CD4-positive, alpha-beta T cell treated with Interleukin-17A for 1 hour (primary cell): ENCODE measurements around the gene CHSY1.

Experiments used
- DNase-seq: peaks from one replicate; pipeline ENCODE4 v3.0.0-alpha.2; 2020

Gene CHSY1

GRCh38 chr15:101187820-101188636, 63.8 kb downstream of the CHSY1 start:
- DNase-seq: no peak

DNA sequence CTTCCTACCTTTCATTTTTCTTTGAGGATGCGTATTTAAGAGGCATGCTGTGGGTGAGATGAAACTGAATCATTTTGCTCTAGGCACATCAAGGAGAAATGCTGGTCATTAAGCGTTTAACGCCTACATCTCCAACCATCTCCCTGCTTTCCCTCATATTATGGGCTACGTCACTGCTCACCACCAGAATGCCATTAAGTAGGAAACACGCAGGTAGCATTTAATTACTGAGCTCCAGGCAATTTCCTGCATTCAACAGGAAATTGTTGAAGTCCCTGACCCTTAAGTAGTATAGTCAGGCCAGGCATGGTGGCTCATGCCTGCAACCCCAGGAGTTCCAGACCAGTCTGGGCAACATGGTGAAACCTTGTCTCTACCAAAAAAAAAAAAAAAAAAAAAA, 66.1 kb downstream of the CHSY1 start:
- no peak for DNase-seq

DNA sequence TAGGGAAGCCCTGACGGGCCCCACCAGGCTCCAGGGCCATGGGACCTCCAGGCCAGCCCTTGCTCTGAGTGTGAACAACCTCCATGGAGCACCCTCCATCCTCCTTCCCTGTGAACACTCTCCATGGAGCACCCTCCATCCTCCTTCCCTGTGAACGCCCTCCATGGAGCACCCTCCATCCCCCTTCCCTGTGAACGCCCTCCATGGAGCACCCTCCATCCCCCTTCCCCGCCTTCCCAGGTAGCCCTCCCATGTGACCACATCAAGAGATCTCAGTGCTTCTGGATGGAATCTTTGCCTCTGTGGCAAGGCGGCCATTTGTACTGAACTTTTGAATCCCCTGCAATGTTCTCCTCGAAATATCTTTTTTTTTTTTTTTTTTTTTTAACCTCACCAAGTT, 66.5 kb downstream of the CHSY1 start:
- DNase-seq: no peak

GRCh38 chr15:101184830-101185229, 67.0 kb downstream of the CHSY1 start:
- no peak for DNase-seq

- DNase-seq: no peak
Measured at GRCh38 chr15:101183931-101184305, 67.9 kb downstream of the CHSY1 start.

DNA sequence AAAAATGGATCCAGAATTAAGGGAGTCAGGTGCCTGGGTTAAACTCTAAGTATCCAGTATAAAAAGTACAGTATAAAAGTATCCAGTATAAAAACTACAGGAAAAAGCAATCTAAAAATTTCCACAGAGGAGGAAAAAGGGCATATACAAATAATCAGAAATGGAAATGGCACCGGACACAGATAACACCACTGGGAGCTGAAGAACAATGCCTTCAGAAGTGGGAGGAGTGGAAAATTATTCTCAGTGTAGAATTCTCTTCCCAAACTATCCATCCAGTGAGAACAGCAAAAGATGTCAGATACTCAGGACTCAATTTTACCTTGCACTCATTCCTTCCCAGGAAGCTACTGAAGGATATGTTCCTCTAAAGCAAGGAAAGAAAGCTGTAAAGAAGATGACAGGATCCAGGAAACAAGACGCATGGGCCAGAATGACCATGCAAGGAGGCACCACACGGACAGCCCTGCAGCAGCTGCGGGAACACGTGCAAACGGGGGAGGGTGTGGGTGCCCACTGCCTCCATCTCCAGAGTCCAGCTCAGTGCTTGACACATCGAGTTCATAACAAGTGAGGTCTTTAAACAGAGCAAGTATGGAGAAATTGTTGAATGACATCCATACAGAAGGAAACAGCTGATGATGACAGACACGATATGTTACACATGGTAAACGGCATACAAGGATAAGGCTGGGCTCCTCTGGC, 68.5 kb downstream of the CHSY1 start:
- no peak for DNase-seq

DNA sequence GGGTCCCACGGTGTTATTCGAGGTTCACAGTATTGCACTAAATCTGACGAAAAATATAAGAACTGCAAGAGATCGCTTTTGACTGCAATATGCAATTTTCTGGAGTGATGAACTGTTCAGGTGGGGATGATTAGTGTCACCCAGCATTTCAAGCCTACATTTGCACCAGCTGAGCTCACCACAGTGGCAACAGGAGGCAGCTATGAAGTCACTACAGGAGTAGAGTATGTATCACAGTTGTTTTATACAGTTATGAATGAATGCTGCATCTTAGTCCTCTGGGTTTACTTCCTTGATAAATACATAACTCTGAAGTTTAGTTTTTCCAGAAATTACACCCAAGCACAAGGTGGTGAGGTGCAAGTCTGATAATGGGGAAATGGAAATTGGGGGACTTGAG, 69.6 kb downstream of the CHSY1 start:
- DNase-seq: no peak

- no peak for DNase-seq
Measured at GRCh38 chr15:101181349-101181748, 70.5 kb downstream of the CHSY1 start.

DNA sequence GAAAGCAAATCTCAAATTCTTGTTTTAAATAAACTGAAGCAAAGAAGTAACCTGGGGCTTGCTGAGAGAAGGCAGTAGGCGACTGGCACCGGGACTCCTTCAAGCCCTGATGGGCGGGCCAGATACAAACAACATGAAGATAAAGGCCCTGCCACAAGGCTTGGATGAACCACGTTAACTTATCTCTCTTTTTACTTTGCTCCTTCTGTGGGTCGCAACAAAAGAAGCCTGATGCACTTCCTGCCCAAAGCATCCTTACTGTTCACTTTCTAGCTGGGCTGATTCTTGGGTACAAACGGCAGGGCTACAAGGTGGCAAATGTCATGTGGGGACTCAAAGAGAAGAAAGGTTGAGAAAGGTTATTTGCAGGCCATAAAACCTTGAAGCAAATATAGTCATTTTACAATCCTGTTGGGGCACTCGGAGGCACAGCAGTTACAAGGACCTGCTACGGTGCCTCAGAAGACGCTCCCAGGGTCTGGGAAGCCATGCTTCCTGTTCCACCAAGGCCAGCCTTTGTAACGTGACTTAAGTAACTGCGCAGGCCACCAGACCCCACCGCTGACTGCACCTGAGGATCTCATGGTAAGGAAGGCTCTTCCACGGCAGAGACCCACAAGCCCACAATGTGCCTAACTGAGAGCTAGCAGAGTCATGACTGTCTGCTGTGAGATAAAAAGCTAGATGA, 71.1 kb downstream of the CHSY1 start:
- no peak for DNase-seq

GRCh38 chr15:101179341-101180153, 72.3 kb downstream of the CHSY1 start:
- DNase-seq: no peak

GRCh38 chr15:101178931-101179330, 72.9 kb downstream of the CHSY1 start:
- no peak for DNase-seq

DNA sequence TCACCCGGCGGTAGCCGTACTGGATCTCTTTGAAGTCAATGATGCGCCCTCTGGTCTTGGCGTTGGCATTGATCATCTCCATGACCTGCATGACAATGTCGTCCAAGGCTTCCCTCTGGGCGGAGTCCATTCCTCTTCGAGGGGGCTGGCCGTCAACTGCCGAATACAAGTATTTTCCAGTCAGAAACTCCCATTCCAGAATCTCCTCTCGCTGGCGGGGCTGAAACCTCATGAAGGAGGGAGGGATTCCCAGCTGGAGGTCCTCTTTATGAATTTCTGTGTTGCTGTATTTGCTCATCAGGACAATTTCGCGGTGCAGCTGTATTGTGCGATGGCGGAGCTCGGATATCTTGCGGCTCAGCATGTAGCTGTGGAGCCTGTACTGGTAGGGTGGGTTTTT, 73.4 kb downstream of the CHSY1 start:
- no peak for DNase-seq

DNA sequence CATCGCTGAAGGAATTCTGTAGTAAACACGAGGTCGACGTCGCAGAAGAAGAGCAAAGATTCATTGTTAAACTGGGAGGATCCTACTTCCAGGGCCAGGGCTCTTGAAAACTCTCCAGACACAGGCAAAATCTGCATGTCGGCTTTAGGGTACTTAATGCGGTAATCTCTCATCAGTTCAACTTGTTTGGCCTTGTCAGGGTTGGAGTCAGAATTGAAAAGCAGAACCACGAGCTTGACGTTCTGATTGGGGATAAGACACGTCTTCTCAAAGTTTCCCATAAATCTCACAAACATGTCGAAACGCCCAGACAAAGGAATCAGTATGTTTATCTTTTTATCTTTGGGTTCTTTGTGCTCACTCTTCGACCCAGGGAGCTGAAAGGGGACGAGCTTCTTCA, 74.0 kb downstream of the CHSY1 start:
- no peak for DNase-seq

DNA sequence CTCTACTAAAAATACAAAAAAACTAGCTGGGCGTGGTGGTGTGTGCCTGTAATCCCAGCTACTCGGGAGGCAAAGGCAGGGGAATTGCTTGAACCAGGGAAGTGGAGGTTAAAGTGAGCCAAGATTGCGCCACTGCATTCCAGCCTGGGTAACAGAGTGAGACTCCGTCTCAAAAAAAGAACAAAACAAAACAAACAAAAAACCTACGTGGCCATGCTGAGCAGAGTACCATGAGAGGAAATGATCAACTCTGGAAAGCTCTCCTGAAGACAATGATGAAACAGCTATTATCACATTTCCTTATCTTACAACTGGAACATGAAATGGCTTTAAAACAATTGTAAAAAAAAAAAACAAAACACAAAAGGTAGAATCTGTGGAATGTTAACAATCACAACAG, 75.2 kb downstream of the CHSY1 start:
- DNase-seq: no peak

DNA sequence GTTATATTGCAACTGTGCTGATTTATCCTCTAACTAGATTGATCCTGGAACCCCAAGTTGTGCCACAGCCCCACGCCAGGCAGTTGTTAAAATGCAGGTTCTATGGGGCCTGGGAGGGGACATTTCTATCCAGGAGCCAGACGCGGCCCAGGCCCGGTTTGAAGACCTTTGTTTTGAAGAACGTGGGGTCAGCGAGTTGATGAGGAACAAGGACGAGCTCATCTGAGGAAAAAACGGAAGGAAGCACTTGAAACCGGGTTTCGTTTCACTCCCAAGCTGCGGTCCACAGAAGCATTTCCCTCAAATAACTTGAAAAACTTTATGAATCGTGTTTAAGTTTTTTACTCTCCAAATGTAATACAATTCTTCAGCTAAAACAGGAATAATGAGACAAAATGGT, 76.4 kb downstream of the CHSY1 start:
- DNase-seq: no peak

- no peak for DNase-seq
Measured at GRCh38 chr15:101174152-101174920, 77.5 kb downstream of the CHSY1 start.

DNA sequence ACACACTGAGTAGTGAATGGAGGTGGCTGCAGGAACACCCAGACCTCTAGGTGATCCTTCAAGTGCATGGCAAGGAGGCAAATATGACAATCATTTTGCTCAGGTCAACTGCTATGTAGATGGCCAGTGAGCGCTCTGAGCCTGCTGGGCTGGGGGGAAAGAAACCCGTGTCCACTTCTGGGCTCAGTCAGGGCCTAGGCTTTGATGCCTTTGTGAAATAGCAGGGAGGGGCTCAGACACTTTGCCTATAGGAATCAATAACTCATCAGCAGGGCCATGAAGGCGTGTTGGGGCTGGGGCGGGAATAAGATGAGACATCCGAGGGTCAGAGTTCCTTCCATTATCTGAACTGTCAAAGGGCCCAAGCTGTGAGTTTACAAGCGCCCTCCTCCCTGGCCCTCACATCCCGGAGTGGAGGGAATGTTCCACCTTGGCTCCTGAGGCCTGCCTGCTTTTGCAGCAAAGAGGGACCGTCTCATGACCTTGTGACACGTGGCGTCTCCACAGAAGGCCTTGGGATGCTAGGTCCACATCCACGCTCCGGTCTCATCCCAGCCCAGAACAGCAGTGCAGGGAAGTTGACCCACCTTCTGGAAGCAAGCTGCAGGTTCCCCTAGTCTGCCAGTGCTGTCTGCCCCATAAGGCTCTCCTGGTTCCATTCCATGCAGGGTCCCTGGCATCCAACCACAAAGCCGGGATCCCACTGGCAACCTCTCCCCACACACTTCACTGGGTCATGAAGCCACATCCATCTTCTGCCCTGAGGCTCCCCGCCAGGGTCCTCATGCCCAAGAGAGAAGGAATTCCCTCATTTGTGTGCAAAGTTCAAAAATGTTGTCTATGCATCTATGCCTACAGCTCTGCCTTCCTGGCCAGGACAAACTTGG, 78.4 kb downstream of the CHSY1 start:
- no peak for DNase-seq

GRCh38 chr15:101172501-101173071, 79.3 kb downstream of the CHSY1 start:
- no peak for DNase-seq

GRCh38 chr15:101171954-101172353, 79.9 kb downstream of the CHSY1 start:
- no peak for DNase-seq

DNA sequence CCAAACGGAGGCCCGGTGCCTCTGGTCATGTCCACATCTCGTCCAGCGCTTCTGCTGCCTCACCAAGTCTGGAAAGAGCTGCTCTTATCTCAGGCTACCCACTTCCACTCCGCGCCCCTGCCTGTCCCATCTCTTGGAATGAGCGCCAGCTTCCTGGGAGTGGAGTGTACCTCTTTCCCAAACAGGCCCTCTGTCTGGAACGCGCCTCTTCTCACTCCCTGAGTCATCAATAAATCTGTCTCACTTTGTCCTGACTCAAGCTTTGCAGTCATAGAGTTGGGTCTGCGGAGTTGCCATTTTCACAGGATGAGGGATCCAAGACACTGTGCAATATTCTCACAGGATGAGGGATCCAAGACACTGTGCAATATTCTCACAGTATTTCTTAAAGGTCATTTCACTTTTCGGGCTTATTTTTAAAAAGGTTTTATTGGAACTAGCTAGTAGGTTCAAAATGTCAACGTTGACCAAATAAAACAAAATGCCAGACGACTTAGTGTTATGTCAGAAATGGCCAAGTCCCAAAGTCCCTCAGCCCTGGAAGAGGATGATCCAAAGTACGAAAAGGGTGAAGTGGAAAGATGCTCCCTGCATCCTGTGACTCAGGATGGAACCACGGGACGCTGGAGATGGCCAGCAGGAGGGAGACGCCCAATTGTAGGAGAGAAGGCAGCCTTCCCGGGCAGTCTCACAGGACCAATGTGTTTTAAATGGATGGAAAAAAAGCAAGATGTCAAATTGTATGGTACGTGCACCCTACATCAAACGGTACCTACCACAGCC, 81.1 kb downstream of the CHSY1 start:
- no peak for DNase-seq
